ENCODE measurements around the gene VEGFC.

Gene VEGFC

DNA sequence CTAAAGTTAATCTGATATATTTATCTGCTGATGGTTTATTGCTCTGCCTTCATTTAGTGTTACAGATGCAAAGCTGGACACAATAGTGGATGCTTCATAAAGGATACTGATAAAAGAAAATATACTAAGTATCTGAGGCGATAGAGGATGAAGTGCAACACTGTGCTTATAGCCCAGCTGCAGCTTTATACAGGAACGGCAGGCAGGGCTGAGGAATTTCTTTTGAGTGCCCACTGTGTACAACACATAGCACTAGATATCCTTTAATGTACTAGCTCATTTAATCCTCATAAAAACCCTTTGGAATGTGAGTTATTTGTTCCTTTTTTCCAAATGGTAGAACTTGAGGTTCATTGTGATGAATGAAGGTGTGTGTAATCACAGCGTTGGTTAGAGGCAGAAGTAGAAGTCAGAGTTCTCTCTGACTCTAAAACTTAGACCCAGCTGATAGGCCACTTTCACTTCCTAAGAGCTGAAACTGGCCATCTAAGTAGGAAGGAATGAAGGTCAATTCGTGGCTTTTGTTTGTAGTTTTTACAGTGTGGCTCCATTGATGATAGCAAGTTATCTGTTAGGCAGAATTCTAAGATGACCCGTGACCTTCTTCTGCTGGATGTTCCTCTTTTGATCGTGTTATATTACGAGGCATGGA lies 138.0 kb downstream of the VEGFC start:
- Histone ChIP-seq H3K36me3 (ENCODE audit: insufficient read depth, low read length) (no peaks in the 10 kb centered on the region), H3K4me1 (ENCODE audit: insufficient read depth, low read length, poor library complexity, severe bottlenecking) (no peaks in the 10 kb centered on the region), H3K4me2 (ENCODE audit: low read depth, low read length, poor library complexity, severe bottlenecking) (no peak overlapping the region), H3K27me3 (ENCODE audit: insufficient read depth, low read length, poor library complexity, severe bottlenecking) (no peaks in the 10 kb centered on the region), H4K20me1 (ENCODE audit: insufficient read depth, low read length, poor library complexity, severe bottlenecking) (no peaks in the 10 kb centered on the region), H3K9ac (ENCODE audit: low read depth, low read length, poor library complexity, severe bottlenecking) (no peak overlapping the region), H3K9me3 (ENCODE audit: insufficient read depth, low read depth, low read length) (no peaks in the 10 kb centered on the region), H3F3A (ENCODE audit: low read depth) (no peaks in the 10 kb centered on the region), H3K79me2 (ENCODE audit: insufficient read depth, low read length) (no peaks in the 10 kb centered on the region), H3K9me2 (replicated peaks; ENCODE audit: low read depth, low read length) (no peaks in the 10 kb centered on the region), H3K4me3 (ENCODE audit: low read length, poor library complexity, severe bottlenecking) (no peak overlapping the region), H2AFZ (ENCODE audit: low read length) (no peak overlapping the region)
- TF ChIP-seq EZH2phosphoT487 (IDR thresholded peaks at IDR 0.05; ENCODE audit: borderline replicate concordance), result no peak
- TF ChIP-seq CTCF (conservative IDR thresholded peaks at IDR 0.05; ENCODE audit: low read length), result no peak

- Histone ChIP-seq H4K20me1 (ENCODE audit: insufficient read depth, low read length, poor library complexity, severe bottlenecking) (no peaks in the 10 kb centered on the region), H3K9me3 (ENCODE audit: insufficient read depth, low read depth, low read length) (no peaks in the 10 kb centered on the region)
Measured at GRCh38 chr4:176653401-176654220, 139.1 kb downstream of the VEGFC start.

GRCh38 chr4:176646311-176646710 lies 146.4 kb downstream of the VEGFC start:
- Histone ChIP-seq H3K27me3 (ENCODE audit: insufficient read depth, low read length, poor library complexity, severe bottlenecking) (no peaks in the 10 kb centered on the region), H3K9ac (ENCODE audit: low read depth, low read length, poor library complexity, severe bottlenecking) (no peak overlapping the region), H3K4me1 (ENCODE audit: insufficient read depth, low read length, poor library complexity, severe bottlenecking) (no peaks in the 10 kb centered on the region), H3F3A (ENCODE audit: low read depth) (no peaks in the 10 kb centered on the region), H3K4me2 (ENCODE audit: low read depth, low read length, poor library complexity, severe bottlenecking) (no peak overlapping the region), H3K9me2 (replicated peaks; ENCODE audit: low read depth, low read length) (no peaks in the 10 kb centered on the region), H3K9me3 (ENCODE audit: insufficient read depth, low read depth, low read length) (no peaks in the 10 kb centered on the region), H4K20me1 (ENCODE audit: insufficient read depth, low read length, poor library complexity, severe bottlenecking) (no peaks in the 10 kb centered on the region), H2AFZ (ENCODE audit: low read length) (no peak overlapping the region), H3K36me3 (ENCODE audit: insufficient read depth, low read length) (no peaks in the 10 kb centered on the region), H3K4me3 (ENCODE audit: low read length, poor library complexity, severe bottlenecking) (no peak overlapping the region), H3K79me2 (ENCODE audit: insufficient read depth, low read length) (no peaks in the 10 kb centered on the region)
- no peak for TF ChIP-seq CTCF (conservative IDR thresholded peaks at IDR 0.05; ENCODE audit: low read length)

More at GRCh38 chr4:176653401-176654220, 139.1 kb downstream of the VEGFC start:
- Histone ChIP-seq H3K36me3 (ENCODE audit: insufficient read depth, low read length) (no peaks in the 10 kb centered on the region), H3K79me2 (ENCODE audit: insufficient read depth, low read length) (no peaks in the 10 kb centered on the region), H3K27me3 (ENCODE audit: insufficient read depth, low read length, poor library complexity, severe bottlenecking) (no peaks in the 10 kb centered on the region), H3K4me1 (ENCODE audit: insufficient read depth, low read length, poor library complexity, severe bottlenecking) (no peaks in the 10 kb centered on the region), H3F3A (ENCODE audit: low read depth) (no peaks in the 10 kb centered on the region), H2AFZ (ENCODE audit: low read length) (no peak overlapping the region), H3K9me2 (replicated peaks; ENCODE audit: low read depth, low read length) (no peaks in the 10 kb centered on the region), H3K4me3 (ENCODE audit: low read length, poor library complexity, severe bottlenecking) (no peak overlapping the region), H3K4me2 (ENCODE audit: low read depth, low read length, poor library complexity, severe bottlenecking) (no peak overlapping the region), H3K9ac (ENCODE audit: low read depth, low read length, poor library complexity, severe bottlenecking) (no peak overlapping the region)
- no peak for TF ChIP-seq CTCF (conservative IDR thresholded peaks at IDR 0.05; ENCODE audit: low read length)
- no peak for TF ChIP-seq EZH2phosphoT487 (IDR thresholded peaks at IDR 0.05; ENCODE audit: borderline replicate concordance)
